NOMO-1 (cell line): ENCODE results near the gene PDE2A.
A peak's percentile ranks its signal among the peaks of the same experiment; 100 is the strongest.

Experiments used
- DNase-seq, 2 experiments: peaks; one replicate each; lab custom pipeline; 2025; ENCODE audit not compliant: unreplicated experiment in 2 of 2; lab: John Stamatoyannopoulos, UW

PDE2A gene

GRCh38 chr11:72617080-72617762 is 57.0 kb downstream of the PDE2A start:
- no peak for DNase-seq

- no peak for DNase-seq
Observed at GRCh38 chr11:72616655-72617054, 57.6 kb downstream of the PDE2A start.

GRCh38 chr11:72615329-72615728 is 58.9 kb downstream of the PDE2A start:
- DNase-seq: no peak

- no peak for DNase-seq
Observed at GRCh38 chr11:72614381-72614780, 59.8 kb downstream of the PDE2A start.

GRCh38 chr11:72613977-72614376 is 60.2 kb downstream of the PDE2A start:
- DNase-seq: peak; percentile 96 to 98

GRCh38 chr11:72613450-72613849 is 60.8 kb downstream of the PDE2A start:
- no peak for DNase-seq

- no peak for DNase-seq
Observed at GRCh38 chr11:72609476-72609875, 64.7 kb downstream of the PDE2A start.

- DNase-seq: peak in 1 of 2 experiments; percentile 15
Observed at GRCh38 chr11:72609045-72609444, 65.2 kb downstream of the PDE2A start.

GRCh38 chr11:72607496-72607895 is 66.7 kb downstream of the PDE2A start:
- no peak for DNase-seq

GRCh38 chr11:72606748-72607468 is 67.3 kb downstream of the PDE2A start:
- no peak for DNase-seq

- no peak for DNase-seq
Observed at GRCh38 chr11:72605973-72606747, 68.1 kb downstream of the PDE2A start.

- DNase-seq: no peak
Observed at GRCh38 chr11:72604256-72604655, 70.0 kb downstream of the PDE2A start.

GRCh38 chr11:72602250-72602904 is 71.8 kb downstream of the PDE2A start:
- no peak for DNase-seq

- DNase-seq: no peak
Observed at GRCh38 chr11:72600557-72600956, 73.7 kb downstream of the PDE2A start.

- DNase-seq: no peak
Observed at GRCh38 chr11:72599325-72600117, 74.7 kb downstream of the PDE2A start.

- DNase-seq: peak in 1 of 2 experiments; percentile 8
Observed at GRCh38 chr11:72598906-72599305, 75.3 kb downstream of the PDE2A start.

- no peak for DNase-seq
Observed at GRCh38 chr11:72598466-72598865, 75.8 kb downstream of the PDE2A start.

GRCh38 chr11:72597721-72598120 is 76.5 kb downstream of the PDE2A start:
- DNase-seq: no peak

GRCh38 chr11:72595292-72595684 is 78.9 kb downstream of the PDE2A start:
- no peak for DNase-seq
